PC-3 (cell line): ENCODE measurements around the gene GLT6D1.

Source experiments
- EZH2 ChIP-seq: fragments of 300-600 bp; sonication (generic); IDR thresholded peaks from one replicate; pipeline ENCODE4 v1.6.1; 2017; ENCODE audit warnings: antibody characterized with exemption, mild to moderate bottlenecking, low read length; ENCODE audit not compliant: unreplicated experiment
- TF ChIP-seq, protein P1 (sequence below): fragments of 300-600 bp; sonication (generic); conservative IDR thresholded peaks from 2 replicates; pipeline ENCODE4 v1.5.1; 2017; ENCODE audit warnings: antibody characterized with exemption, low read depth, mild to moderate bottlenecking, low read length

DNA sequence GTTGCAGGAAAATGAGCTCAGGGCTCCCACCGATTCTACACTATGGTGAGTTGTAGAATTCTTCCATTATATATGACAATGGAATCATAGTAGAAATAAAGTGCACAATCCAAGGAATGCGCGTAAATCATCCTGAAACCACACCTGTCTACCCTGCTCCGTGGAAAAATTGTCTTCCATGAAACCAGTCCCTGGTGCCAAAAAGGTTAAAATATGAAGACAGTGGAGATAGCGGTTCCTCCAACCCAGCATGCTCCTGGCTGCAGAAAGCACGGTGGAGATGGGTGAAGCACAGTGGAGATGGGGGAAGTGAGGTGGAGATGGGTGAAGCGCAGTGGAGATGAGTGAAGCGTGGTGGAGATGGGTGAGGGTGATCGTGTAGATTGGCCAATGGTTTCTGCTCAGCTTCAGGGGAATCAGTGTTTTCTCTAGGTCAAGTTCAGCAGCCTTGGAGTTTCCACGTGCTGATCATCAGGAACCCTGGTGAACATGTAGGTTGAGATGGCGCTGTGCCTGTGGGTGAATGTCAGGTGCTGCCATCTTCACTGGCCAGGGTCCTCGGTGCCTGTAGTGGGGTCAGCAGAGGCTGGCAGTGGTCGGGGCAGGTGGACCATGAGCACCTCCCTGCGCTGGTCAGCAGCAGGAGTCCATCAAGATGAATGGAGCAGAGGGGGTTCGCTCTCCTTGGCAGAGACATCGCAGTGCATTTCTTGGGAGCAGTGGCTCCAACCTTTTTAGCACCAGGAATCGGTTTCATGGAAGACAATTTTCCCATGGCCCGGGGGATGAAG is 57.5 kb downstream of the GLT6D1 start:
- TF ChIP-seq, protein P1, sequence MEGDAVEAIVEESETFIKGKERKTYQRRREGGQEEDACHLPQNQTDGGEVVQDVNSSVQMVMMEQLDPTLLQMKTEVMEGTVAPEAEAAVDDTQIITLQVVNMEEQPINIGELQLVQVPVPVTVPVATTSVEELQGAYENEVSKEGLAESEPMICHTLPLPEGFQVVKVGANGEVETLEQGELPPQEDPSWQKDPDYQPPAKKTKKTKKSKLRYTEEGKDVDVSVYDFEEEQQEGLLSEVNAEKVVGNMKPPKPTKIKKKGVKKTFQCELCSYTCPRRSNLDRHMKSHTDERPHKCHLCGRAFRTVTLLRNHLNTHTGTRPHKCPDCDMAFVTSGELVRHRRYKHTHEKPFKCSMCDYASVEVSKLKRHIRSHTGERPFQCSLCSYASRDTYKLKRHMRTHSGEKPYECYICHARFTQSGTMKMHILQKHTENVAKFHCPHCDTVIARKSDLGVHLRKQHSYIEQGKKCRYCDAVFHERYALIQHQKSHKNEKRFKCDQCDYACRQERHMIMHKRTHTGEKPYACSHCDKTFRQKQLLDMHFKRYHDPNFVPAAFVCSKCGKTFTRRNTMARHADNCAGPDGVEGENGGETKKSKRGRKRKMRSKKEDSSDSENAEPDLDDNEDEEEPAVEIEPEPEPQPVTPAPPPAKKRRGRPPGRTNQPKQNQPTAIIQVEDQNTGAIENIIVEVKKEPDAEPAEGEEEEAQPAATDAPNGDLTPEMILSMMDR, result no peak
- TF ChIP-seq EZH2, result no peak
